GM12892 (cell line): Measurements from ENCODE around the gene PCDHB5.

Experiments
- POLR2A ChIP-seq: IDR thresholded peaks from 2 replicates; pipeline ENCODE4 v1.6.1; 2011; ENCODE audit warnings: low read depth, low read length, control low read depth
- POLR2AphosphoS5 ChIP-seq: IDR thresholded peaks from 2 replicates; pipeline ENCODE4 v1.6.1; 2011; ENCODE audit warnings: low read depth, low read length, control low read depth
- TAF1 ChIP-seq: IDR thresholded peaks from 2 replicates; pipeline ENCODE4 v1.6.1; 2011; ENCODE audit warnings: low read depth, mild to moderate bottlenecking, control low read depth, low read length, borderline replicate concordance

DNA sequence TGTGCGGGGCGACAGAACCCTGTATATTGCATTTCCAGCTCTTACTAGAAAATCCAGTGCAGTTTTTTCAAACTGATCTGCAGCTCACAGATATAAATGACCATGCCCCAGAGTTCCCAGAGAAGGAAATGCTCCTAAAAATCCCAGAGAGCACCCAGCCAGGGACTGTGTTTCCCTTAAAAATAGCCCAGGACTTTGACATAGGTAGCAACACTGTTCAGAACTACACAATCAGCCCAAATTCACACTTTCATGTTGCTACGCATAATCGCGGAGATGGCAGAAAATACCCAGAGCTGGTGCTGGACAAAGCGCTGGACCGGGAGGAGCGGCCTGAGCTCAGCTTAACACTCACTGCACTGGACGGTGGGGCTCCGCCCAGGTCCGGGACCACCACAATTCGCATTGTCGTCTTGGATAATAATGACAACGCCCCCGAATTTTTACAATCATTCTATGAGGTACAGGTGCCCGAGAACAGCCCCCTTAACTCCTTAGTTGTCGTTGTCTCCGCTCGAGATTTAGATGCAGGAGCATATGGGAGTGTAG is 786 bp downstream of the PCDHB5 start:
- TF ChIP-seq TAF1 (no peak), POLR2A (no peak), POLR2AphosphoS5 (no peak)
